Activated CD8-positive, alpha-beta memory T cell treated with anti-CD3 and anti-CD28 coated beads for 4 hours (primary cell): ENCODE measurements around the gene TBCK.
"Not testable (repeated sequence)": the region's sequence is repeated elsewhere in the genome, so short reads cannot be mapped to it uniquely, and the experiment has no call there.

ENCODE experiments used
- DNase-seq, 2 donors: peaks; one replicate each; pipeline ENCODE4 v3.0.0-alpha.2; 2020; ENCODE audit warnings: low read depth in 2 of 2

TBCK gene

DNA sequence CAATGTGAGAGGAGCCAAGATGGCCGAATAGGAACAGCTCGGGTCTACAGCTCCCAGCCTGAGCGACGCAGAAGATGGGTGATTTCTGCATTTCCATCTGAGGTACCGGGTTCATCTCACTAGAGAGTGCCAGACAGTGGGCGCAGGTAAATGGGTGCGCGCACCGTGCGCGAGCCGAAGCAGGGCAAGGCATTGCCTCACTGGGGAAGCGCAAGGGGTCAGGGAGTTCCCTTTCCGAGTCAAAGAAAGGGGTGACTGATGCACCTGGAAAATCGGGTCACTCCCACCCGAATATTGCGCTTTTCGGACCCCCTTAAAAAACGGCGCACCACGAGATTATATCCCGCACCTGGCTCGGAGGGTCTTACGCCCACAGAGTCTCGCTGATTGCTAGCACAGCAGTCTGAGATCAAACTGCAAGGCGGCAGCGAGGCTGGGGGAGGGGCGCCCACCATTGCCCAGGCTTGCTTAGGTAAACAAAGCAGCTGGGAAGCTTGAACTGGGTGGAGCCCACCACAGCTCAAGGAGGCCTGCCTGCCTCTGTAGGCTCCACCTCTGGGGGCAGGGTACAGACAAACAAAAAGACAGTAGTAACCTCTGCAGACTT, 196.0 kb downstream of the TBCK start:
- not testable (repeated sequence) for DNase-seq

DNA sequence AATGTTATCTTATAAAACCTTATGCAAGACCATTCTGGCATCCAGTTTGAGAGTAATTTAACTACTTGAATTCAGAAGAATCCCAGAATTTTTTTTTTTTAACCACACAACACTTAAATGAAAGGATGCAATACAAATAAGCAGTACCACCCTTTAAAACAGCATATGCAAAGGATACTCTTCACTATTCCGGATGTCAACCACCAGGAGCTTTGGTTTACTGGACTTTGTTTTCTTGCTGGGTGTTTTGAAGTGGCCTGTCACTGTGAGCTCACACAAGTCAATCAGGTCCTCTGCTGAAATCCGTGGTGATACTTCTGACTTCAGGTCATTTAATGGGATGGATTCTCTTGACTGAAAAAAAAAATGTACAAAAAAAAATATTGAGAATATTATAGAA, 200.0 kb downstream of the TBCK start:
- DNase-seq, result no peak

DNA sequence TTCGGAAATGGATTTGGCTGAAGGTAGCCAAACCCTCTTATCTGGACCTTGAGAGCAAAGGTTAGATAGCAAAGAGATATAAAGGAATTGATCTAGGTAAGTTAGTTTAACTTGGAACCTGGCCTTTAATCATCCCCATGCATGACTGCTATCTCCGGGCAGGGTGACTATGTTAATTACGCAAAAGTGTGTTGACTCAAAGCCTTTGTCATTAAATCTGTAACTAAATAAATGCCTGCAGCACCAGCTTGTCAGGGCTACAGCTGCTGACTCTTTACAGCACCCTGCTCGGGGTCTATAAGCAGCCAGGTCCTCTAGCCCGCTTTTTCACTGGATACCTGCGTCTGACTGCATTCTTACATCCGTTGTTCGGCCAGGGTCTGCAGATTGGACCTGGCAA, 201.7 kb downstream of the TBCK start:
- DNase-seq, result no peak

DNA sequence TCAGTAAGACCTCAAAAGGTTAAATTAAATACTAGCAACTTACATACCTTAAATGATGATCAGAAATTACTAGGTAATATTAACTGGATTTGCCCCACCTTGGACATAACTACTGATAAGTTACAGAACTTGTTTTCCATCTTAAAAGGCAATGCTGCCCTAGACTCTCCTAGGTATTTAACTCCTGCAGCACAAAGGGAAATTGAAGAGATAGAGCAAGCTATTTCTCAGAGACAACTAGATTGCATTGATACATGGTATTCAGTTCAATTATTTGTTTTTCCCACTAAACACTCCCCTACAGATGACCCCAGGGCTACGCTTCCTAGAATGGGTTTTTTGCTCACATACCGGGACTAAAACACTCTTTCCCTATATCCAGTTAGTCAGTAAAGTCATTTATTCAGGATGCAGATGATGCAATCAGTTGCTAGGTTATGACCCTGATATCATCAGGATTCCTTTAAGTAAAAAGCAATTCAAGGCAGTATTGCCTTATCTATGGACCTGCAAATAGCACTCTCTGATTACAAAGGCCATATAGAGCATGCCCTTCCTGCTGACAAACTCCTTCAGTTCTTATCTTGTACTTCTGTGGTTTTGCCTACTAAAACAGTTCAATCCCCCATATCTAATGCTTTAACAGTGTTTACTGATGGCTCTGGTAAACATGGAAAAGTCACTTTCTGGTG, 204.1 kb downstream of the TBCK start:
- not testable (repeated sequence) for DNase-seq

DNA sequence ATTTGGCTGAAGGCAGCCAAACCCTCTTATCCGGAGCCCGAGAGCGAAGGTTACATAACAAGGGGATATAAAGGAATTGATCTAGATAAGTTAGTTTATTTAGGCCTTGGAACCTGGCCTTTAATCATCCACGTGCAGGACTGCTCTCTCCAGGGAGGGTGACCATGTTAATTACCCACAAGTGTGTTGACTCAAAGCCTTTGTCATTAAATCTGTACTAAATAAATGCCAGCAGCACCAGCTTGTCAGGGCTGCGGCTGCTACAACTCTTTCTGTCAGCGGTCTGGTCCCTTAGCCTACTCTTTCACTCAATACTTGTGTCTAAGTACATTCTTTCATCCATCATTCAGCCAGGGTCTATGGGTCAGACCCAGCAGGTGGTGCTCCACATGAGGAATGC, 206.1 kb downstream of the TBCK start:
- DNase-seq, result no peak

DNA sequence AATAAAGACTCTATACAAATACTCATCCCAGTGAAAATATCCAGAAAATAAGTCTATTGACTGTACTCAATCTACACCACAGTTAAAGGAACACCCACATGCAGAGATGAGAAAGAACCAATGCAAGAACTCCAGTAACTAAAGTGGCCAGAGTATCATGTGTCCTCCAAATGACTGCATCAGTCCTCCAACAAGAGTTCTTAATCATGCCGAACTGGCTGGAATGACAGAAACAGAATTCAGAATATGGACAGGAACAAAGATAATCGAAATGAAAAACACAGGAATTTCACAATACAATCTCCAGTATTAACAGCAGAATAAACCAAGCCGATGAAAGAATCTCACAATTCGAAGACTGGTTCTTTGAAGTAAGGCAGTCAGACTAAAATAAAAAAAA, 210.3 kb downstream of the TBCK start:
- no peak for DNase-seq

DNA sequence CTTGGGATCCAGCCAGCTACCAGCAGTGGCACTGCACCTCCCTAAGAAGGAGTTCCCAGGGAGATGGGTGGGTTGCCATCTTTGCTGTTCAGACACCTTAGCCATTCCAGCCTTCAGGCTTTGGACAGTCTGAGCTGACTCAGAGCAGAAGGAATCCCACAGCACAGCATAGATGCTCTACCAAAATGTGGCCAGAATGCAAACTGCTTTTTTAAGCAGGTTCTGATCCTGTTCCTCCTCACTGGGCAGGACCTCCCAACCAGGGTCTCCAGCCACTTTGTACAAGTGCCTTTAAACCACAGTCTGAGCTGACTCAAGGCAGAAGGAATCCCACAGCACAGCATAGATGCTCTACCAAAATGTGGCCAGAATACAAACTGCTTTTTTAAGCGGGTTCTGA, 211.7 kb downstream of the TBCK start:
- no peak for DNase-seq

DNA sequence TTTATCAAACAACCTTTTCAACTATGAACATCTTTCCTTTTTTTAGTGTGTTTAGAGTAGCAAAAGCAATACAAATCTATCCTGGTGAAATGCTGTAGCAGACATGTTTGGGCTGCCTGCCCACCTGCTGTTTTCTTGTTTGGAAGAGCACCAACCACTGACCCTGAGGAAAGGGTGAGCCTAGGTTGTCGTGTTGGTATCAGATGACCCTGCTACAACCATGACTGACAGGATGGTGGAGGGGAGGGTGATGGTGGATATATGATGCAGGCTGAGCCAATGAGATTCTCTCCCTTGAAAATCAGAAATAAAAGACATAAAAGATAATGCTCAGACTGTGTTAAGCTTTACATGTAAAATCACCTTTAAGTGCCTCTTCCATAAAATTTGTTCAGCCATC, 219.6 kb downstream of the TBCK start:
- DNase-seq, result no peak

DNA sequence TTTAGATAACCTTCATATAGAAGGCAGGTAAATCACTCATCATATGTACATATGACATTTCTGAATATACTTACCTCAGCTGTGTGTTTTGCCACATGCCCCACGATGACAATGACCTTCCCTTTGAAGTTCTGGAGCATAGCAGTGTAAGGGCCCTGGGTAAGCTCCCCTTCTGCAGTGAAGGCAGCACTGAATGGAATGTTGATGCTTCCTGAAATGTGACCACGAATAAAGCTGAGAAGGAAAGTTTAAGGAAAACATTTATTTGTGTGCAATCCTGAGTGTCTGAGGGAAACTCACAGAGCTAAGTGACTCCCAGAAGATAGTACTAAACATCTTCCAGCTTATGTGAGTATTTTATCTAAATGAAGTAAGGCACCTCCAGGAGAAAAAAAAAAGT, 220.6 kb downstream of the TBCK start:
- no peak for DNase-seq

DNA sequence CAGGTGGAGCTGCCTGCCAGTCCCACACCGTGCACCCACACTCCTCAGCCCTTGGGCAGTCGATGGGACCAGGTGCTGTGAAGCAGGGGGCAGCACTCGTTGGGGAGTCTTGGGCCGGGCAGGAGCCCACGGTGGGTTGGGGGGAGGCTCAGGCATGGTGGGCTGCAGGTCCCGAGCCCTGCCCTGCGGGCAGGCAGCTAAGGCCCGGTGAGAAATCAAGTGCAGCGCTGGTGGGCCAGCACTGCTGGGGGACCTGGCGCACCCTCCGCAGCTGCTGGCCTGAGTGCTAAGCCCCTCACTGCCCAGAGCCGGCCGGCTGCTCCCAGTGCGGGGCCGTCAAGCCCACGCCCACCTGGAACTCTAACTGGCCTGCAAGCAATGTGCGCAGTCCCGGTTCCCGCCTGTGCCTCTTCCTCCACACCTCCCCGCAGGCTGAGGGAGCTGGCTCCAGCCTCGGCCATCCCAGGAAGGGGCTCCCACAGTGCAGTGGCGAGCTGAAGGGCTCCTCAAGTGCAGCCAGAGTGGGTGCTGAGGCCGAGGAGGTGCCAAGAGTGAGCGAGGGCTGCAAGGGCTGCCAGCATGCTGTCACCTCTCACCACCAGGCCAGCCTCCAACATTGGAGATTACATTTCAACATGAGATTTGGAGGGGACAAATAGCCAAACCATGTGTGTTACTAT, 223.5 kb downstream of the TBCK start:
- no peak for DNase-seq

DNA sequence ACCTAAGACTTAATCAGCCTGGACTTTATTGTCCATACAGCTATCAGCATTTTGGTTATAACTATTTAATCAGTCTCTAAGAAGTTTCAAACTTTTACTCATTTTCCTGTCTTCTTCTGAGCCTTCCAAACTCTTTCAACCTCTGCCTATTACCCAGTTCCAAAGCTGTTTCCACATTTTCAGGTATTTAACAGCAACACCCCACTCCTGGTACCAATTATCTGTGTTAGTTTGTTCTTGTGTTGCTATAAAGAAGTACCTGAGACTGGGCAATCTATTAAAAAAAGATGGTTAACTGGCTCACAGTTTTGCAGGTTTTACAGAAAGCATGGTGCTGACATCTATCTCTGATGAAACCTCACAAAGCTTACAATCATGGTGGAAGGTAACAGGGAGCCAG, 225.2 kb downstream of the TBCK start:
- no peak for DNase-seq

DNA sequence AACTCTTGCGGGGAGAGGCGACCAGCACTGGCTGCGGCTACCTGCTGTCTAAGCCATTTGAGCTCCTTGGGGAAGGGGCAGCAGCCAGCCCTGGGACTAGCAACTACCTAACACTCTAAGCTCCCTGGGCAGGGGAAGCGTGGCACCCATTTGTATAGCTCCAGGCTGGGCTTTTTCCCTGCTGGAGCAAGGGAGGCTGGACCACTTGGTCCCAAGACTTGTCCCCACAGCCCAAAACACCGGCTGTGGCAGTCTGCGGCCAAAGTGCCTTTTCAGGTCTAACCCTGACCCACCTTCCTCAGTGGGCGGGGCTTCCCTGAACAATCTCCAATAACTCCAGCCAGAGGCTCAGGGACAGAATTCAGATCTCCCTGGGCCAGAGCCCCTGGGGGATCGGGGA, 232.9 kb downstream of the TBCK start:
- no peak for DNase-seq

DNA sequence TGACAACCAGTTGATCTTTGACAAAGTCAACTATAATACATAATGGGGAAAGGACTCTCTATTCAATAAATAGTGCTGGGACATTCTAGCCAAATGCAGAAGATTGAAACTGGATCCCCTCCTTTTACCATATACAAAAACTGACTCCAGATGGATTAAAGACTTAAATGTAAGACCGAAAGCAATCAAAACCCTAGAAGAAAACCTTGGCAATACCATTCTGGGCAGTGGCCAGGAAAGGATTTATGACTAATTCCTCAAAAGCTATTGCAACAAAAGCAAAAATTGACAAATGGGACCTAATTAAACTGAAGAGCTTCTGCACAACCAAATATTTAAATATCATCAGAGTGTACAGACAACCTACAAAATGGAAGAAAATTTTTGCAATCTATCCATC, 235.6 kb downstream of the TBCK start:
- DNase-seq, result no peak

DNA sequence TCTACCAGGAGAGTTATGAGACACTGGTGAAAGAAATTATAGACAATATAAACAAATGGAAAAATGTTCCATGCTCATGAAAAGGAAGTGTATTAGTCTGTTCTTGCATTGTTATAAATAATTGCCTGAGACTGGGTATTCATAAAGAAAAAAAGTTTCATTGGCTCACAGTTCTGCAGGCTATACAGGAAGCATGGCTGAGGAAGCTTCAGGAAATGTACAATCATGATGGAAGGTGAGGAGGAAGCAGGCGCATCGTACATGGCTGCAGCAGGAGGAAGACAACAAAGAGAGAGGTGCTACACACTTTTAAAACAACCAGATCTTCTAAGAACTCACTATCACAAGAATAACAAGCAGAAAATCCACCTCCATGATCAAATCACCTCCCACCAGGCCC, 236.4 kb downstream of the TBCK start:
- no peak for DNase-seq

DNA sequence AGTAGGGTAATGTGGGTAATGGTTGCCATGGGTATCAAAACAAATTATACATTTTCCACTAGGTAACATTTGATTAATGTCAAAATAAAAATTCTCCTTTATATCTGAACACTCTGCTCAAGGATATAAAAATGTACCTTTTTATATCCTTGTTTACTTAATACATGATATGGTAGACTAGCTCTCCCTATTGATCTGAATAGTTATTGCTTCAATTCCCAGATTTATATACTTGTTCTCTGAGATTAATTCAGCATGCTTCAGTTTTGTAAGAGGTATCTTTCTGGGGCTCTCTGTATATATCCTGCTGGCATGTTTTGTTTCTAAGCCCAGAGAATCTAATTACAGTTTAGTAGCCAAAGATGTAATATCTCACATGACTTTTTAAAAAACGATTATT, 251.0 kb downstream of the TBCK start:
- no peak for DNase-seq

DNA sequence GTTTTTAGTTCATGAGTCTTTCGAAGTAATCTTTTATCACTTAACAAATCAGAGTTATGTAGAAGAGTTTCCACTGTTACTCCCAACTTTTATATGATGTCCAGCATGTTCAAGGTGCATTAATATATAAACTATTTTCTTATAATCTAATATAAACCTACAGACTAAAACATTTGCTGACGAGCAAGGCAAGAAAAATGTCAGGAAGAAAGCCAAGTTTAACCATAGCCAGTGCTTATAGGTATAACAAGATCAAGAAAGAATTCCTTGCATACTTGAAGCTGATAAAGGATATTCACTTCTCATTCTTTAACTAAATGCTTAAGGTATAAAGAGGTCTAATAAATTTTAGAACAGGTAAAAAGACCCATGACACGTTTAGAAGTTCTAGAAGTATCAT, 253.0 kb downstream of the TBCK start:
- DNase-seq, result no peak

DNA sequence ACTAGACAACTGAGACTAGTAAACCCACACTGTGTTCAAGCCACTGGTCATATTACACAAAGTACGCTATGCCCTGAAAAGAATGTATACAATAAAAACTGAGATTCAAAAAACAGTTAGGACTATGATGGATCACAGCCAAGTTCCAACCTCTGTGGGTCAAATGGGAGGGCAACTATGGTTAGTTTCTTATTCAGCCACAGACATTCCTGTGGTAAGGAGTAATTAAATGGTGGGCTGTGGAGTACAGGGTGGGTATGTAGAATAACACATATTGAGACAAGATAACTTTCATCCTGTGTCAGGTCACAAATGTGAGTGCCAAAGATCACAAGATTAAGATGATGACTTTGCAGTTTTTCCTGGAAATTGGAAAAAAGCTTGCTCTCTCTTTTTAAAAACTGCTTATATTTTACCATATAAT, 253.5 kb downstream of the TBCK start:
- DNase-seq, result no peak

DNA sequence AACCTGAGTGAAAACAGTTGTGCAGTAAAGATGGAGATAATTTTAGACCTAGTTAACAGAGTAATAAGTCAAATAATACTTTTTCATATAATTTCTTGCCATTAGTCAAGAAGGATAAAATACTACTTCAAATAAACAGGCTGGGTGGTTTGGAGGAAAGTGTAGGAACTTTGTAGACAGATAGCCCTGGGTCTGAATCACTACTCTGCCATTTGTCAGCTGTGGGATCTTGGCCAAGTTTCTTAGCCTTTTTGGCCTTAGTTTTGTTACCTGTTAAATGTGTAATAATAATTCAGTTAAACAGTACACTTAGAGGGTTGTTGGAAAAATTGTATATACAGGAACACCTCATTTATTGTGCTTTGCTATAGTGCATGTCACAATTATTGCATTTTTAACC, 257.1 kb downstream of the TBCK start:
- DNase-seq, result no peak

DNA sequence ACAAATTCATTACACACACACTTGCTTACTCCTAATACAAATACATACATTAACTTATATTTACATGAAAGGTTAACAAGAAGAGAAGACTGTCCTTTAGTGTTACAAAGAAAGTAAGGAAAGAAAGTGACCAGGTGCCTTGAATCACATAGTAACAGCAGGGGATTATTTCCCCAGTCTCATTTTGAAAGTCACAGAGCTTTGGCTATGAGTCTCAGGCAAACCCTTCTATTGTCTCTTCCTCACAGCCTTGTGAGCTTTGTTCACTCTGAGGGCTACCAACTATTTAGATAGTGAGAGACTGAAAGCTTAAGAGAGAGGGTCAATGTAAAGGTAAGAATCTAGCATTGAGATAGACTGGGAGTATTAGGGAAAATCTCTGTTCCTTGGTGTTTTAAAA, 259.1 kb downstream of the TBCK start:
- no peak for DNase-seq

DNA sequence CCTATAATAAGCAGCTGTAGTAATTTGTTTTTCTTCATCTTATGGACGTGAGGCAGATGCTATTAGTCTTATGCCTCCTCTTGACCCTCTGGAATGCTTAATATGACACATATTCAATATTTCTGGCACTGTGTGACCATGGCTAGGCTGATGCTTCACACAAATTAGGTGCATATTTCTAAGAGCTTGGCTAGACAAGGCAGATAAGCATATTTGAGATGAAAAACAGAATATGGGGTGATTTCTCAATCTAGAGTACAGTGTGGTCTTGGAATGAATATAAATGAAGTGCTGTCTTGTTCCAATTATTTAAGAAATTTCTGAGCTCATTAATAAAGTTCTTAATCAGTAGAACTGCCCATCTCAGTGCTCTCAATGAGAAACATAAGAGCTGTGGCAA, 264.5 kb downstream of the TBCK start:
- DNase-seq, result no peak

DNA sequence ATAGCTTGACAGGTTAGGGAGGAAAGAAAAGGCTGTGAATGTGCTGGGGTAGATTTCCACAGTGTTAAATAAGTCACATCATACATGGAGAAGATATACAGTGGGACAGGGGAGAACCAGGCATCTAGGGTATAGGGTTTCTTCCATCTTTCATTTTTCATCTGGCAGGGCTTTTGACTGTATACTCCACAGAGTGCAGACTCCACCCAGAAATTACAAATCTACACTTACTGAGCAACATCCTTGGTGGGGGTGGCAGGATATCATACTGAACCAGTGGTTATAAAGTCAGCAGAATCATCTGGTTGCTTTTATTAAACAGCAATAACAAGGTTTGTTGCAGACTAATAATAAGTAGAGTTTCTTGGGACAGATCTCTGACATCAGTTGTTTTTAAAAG, 266.5 kb downstream of the TBCK start:
- DNase-seq, result no peak

DNA sequence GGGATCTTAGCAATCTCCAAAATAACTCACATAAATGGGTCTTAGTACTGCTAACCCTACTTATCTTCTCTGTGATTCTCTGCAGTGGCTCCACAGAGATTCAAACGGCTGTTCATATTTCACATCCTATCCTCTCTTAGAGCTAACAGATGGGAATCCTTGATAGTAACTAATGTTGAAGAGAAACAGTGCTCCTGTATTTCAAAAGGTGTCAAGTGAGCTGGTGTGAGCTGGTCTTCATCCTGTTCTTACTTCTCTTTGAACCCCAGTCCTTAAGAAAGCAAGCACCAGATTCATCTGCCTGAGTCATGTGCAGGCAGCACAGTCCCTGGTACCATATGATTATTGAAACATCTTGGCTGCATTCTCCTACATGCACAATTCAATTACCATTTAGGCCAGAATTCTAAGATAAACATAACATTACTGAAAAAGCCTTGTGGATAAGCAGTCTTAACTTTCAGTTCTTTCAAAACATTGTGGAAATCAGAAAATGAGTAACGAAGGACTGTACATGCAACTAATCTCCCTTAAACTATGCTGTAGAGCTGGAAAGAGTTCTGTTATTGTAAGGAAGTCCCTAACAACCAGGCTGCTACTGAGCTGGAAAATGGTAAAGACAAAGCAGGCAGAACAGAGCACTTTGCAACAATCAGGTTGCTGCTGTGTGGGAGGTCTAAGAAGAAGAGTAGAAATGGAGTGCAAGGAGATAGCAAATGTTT, 267.6 kb downstream of the TBCK start:
- no peak for DNase-seq

DNA sequence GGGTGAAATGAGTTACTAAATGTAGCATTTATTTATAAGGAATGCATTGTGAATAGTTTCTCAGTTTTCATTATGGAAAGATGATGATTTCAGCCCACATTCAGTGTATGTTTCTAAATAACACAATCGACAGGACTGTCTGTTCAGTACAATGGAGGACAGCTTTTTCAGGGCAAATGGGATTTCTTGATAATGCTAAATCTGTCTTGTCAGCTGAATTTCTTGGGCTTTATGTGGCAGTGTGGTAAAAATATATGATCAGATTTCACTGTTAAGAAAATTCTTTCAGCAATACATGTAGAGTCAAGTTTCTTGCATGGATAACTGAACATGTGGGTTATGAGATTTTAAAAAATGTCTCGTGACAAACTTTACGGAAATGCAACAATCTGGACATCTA, 269.9 kb downstream of the TBCK start:
- DNase-seq, result no peak
